ENCODE measurements around the gene AKNA.
A peak's percentile ranks its signal among the peaks of the same experiment; 100 is the strongest.

The AKNA gene, protein sequence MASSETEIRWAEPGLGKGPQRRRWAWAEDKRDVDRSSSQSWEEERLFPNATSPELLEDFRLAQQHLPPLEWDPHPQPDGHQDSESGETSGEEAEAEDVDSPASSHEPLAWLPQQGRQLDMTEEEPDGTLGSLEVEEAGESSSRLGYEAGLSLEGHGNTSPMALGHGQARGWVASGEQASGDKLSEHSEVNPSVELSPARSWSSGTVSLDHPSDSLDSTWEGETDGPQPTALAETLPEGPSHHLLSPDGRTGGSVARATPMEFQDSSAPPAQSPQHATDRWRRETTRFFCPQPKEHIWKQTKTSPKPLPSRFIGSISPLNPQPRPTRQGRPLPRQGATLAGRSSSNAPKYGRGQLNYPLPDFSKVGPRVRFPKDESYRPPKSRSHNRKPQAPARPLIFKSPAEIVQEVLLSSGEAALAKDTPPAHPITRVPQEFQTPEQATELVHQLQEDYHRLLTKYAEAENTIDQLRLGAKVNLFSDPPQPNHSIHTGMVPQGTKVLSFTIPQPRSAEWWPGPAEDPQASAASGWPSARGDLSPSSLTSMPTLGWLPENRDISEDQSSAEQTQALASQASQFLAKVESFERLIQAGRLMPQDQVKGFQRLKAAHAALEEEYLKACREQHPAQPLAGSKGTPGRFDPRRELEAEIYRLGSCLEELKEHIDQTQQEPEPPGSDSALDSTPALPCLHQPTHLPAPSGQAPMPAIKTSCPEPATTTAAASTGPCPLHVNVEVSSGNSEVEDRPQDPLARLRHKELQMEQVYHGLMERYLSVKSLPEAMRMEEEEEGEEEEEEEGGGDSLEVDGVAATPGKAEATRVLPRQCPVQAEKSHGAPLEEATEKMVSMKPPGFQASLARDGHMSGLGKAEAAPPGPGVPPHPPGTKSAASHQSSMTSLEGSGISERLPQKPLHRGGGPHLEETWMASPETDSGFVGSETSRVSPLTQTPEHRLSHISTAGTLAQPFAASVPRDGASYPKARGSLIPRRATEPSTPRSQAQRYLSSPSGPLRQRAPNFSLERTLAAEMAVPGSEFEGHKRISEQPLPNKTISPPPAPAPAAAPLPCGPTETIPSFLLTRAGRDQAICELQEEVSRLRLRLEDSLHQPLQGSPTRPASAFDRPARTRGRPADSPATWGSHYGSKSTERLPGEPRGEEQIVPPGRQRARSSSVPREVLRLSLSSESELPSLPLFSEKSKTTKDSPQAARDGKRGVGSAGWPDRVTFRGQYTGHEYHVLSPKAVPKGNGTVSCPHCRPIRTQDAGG (N-terminal part only)

DNA sequence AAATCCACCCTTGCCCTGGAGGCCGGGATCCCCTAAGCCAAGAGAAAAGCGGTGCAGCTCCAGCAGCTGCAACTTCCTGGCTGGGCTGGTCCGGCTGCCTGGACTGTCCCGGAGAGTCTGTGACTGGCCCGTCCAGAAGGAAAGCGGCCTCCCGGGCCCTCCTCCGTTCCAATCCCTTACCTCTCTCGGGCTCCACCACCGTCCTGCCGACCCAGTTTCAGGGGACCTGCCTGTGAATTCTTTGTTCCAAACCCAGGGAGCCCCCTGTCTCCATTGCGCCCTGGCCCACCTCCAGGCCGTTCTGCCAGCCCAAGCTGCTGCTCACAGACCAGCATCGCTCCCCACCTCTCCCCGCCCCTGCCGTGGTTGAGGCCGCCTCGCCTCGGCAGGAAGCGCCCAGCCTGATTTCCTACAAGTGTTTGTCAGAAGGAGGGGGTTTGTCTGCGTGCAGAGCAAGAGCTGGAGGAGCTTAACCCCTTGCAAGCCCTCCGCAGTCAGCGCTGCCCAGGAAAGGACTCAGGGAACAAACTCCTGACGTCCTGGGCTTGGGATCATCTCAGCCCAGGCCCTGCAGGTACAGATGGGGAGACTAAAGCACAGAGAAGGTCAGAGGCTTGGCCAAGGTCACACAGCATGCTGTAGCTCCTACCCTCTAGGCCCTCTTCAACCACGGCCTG is at the start of gene AKNA:
TSS of gene AKNA (minus strand) at position 303 of the 677 bp plus-strand sequence. CDS start 6,649 bp downstream, outside the sequence.
- DNase-seq = no peak

DNA sequence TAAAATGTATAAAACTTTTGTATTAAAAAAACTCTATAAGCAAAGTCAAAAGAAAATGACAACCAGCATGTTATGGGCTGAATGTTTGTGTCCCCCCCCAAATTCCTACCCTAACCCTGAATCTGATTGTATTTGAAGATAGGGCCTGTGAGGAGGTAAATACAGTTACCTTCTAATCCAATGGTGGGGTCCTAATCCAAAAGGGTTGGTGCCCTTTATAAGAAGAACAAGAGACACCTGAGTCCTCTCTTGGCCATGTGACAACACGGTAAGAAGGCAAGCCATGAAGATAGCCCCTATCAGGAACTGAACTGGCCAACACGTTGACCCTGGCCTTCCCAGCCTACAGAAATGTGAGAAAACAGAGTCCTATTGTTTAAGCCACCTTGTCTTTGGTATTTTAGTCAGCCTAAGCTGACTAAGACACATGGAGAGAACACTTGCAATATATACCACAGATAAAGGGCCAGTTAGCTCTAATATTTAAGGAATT is 49.7 kb upstream of the AKNA start:
- no peak for DNase-seq

DNA sequence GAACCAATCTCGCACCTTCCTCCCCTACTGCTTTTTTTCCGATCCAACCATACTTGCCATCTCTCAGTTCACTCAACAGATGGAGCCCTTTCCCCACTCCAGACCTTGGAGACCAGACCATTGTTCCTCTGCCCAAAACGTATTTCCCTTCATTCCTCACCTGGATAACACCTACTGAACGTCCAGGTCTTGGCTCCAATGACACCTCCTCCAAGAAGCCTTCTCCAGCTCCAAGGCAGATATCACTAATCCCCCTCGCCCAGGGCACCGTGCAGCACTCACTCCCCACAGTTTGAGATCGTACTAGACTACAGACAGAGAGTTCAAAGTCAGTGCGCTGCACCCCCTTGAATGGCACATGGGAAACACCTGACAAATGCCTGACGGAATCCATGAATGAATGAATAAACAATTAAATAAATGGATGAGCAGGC is 47.1 kb upstream of the AKNA start:
- DNase-seq = peak; percentile 6

DNA sequence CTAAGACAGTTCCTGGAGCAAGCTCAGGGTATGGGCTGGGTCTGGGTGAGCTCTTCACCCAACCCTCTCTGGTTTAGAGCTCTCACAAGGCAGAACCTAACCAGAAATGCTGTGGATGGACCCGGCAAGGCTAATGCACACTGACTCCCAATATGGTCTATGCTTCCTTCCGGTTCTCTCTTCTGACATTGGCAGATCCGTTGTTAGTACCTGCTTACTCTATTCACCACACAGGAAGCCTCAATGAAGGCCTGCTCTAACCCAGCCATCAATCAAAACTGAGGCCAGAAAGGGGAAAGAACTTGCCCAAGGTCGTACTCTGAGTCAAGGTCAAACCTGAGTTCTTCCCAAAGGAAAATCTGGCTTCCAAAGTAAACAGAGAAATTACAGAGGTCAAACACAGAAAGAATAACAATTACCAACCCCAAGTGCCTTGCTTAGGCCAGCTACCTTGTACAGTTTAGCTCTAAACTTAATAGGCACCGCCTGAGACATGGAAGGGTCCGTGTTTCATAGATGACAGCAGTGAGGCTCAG is 46.0 kb upstream of the AKNA start:
- DNase-seq = no peak

DNA sequence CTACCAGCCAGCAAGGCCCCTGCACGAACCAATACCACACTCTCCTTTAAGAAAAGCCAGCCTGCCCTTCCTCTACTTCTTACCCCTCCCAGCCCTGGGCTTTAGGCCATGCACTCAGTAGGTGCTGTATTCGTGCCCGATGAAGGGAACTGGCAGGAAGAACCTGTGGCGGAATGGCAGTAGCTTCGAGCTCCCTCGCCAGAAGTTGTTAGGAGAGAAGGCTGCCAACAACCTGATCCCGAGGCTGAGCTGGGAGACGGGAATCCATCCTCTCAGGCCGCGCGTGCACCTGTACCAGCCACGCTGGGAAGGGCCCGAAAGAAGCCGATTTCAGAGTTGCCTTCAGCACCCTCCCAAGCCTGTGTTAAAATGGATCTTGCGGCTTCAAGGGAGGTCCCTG is 45.3 kb upstream of the AKNA start:
- DNase-seq = no peak

DNA sequence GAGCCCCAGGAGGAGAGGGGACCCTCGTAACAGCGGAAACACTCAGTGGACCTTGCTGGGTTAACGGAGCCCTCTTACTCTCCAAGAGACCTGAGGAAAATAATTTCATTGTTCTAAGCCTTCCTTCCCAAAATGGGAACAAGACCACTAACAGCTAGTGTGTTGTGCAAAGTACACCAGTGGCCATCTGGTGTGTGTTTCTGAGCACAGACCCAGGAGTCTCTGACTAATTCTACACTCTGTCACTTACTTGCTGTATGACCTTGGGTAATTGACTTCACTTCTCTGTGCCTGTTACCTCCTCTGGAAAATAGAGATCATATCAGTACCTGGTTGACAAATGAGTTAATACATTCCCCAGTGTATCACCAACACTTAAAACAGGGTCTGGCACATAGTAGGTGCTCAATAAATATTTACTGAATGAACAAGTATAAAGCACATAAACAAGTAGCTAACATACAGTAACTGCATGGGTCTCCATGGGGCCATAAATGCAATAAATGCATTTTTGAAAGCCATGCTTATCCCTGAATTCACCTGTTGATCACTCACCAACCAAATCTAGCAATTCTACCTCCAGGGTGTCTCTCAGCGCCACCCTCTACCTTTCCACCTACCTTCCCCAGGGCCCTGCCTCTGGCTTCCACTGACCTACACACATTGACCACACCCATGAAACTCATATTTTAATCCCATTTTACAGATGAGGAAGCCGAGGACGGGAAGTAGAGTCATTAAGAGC is 44.7 kb upstream of the AKNA start:
- no peak for DNase-seq

DNA sequence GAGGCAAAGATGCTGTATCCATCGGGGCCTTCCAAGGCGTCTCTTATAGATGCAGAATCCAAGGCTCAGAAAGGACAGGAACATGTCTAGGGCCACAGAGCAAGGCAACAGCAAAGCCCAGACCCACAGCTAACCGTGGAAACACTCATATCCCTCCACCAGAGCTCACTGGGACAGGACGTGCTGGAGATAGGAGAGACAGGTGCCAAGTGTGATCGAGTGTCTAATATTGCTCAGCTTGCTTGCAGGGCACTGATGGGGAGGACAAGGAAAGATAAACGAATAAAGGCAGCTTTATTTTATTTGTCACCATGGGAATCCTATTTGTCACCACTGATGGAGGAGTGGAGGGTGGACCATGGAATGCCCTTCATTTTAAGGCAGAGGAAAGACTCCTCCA is 44.0 kb upstream of the AKNA start:
- DNase-seq = no peak

DNA sequence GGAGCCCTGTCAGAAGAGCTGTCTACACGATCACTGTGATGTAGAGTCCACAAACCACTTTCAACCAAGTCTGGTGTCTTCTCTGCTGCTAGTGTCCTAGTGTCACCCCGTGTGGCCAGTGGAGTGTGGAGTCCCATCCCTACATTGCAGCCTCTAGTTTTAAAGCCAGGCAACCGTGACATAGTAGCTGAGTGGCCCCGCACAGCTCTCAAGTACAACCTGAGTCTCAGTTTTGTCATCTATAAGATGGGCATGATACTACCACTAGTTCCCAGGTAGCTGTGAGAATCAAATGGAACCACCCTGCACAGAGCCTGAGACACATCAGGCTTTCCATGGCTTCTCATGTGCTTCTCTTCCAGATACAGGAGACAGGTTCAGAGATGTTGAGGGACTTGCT is 43.2 kb upstream of the AKNA start:
- no peak for DNase-seq

DNA sequence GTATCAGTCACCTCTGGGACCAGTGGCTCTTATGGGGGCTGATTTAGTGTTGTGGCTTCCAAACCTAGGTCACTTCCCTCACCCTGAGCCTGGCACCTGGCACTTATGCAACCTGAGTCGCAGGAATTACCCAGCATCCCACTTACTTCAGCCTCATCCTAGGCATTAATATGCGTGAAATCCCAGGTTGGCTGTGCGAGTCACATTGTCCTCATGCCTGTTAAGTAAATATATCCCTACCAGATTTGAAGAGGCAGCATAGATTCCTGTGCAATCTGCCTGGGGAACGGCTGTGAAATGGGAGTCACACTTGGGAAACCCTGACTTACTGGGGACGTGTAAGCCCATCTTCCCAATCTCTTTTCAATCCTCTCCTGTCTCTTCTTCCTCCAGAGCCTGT is 42.7 kb upstream of the AKNA start:
- peak; percentile 64 for DNase-seq

DNA sequence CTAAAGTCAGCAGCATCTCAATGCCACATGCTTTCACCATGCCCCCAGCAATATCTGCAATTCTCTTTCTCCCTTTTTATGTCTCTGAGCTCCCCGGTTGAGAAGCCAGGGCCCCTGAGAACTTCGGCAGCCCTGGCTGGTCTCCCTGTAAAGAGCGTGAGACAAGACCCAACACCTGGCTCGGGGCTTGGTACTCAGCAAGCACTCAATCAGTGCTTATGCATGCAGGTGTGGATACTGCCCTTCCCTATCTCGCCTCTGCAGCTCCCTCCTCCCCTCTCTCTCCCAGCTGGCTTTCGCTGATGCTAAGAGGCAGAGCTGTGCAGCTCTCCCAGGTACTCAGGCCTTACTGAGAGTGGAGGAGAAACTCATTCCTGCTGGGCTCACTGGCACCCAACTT is 41.7 kb upstream of the AKNA start:
- peak; percentile 39 for DNase-seq

DNA sequence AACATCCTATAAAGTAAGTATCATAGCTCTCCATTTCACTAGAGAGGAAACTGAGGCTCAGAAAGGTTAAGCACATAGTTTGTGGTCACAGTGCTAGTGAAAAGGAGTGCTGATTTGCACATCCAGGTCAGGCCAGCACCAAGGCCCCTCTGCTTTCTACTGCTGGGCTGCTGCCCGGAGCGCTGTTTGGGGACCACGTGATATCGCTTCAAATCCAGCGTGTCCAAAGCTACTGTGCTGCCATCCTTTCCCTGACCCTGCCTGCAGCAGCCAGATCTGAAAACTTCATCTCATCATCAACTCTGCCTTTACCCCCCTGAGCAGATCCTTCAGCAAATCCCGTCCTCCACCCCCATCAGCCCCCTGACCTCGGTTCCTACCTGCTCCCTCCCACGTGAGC is 40.7 kb upstream of the AKNA start:
- no peak for DNase-seq

DNA sequence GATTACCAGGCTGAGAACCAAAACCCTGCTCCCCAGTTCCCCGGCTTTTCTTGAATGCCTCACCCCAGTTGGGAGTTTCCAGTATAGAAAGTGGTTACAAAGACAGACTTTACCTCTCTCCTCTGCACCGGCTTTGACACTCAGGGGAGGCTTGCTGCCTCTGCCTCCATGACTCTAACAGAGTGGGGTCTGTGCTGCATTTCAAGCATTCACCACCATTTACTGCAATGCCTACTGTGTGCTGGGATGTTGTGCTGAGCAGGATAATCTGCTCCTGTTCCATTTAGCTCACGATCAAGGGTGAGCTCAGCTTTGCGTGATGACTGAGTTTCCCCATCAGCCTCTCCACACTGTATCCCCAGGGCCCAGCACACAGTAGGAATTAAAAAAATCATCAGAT is 39.9 kb upstream of the AKNA start:
- no peak for DNase-seq

DNA sequence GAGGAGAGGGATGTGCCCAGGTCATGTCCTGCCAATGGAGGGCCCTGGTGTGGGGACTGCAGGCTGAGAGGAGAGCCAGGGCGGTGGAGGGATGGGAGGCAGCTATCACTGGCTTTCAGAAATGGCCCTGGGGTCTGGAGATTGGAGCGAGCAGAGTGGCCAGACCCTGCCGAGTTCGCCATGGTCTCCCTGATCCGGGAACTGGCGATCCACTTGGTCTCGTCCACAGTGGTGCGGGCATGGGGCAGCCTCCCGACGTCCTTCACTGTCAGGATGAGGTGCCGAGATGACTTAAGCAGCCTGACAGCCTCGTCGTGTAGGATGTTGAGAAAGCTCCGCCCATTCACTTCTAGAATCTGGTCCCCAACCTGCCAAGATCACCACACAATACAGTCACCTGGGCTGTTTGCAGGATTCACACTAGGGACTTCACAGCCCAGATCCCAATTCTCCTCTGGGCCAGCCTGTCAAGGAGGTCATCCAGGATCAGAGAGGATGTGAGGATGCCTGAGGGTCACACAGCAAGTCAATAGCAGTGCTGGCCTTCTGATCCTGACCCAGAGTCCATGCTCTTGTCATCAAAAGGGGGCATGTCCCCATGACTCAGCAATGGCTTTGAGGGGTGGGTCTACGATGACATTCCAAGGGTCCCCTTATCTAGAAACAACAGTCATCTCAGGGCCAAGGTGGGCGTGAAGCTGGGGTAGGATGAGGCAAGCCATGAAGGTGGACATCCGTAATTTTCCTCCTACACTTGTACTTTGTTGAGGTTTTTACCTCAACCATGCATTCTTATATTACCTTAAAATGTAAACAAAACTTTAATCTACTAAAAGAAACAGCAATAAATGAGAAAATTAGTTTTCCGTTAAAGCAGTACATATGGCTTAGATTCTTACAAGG is 38.5 kb upstream of the AKNA start:
- DNase-seq = no peak

DNA sequence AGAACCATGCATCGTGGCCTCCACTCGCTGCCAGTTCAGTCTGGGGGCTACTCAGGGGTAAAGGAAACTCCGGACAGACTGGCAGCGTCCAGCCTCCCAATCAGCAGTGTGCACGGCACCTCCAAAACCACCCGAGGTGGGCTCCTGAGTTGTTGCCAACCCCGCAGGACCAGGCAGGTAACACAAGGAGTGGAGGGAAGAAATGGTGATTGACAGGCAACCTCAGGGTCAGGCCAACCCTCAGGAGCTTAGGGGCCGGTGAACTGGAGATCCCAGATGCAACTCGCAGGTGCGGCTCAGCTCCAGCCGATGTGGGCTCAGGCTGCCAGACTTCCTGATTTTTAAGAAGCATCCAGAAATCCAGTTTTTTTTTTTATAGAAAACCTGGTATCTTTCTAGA is 37.3 kb upstream of the AKNA start:
- no peak for DNase-seq

DNA sequence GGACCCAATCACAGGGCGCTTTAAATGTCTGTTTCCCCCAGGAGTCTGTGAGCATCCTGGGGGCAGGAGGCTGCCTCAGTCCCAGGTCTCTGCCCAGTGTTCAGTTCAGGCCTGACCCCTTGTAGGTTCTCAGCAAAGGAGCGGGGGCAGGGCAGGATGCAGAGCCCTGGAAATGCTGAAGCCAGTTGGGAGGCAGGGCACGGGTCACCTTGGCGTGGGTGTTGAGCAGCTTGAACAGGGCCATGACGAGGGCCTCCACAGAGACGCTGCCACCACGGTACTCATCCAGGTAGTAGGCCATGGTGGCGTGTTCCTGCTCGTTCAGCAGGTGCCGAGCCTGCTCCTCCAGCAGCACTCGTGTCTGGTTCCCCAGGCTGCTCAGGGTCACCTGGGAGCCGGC is 36.3 kb upstream of the AKNA start:
- no peak for DNase-seq

DNA sequence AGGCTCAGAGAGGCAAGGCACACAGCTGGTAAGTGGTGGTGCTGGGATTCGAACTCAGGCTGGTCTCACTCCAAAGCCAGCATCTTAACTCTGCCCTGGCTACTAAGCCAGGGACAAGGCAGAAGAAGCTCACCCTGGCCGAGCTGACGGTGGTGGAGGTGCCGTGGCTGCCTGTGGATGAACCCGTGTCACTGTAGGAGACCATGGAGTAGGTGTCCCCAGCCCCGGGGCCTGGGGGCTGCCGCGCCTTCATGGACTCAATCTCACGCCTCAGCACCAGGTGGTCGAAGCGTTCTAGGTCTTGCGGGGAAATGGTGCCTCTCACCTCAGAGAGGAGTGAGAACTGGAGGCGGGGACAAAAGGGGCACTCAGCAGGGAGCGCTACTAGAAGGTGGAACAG is 35.4 kb upstream of the AKNA start:
- DNase-seq = no peak

DNA sequence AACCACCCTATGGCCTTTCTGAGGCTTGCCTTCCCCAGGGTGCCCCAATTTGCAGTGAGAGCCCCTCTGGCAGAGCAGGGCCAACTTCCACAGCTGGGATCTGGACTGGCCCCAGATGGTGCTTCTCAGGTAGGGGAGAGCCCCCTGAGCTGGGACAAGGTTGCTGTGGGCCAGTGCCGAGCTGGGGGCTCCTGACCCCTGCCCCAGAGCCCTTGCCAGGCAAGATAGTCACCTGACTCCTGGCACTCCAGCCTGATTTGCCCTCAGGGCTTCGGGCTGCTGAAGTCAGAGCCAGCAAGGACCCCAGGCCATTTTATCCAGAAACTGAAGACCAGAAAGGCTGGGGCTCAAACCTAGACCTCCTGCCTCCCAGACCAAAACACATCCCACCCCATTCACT is 33.4 kb upstream of the AKNA start:
- no peak for DNase-seq

DNA sequence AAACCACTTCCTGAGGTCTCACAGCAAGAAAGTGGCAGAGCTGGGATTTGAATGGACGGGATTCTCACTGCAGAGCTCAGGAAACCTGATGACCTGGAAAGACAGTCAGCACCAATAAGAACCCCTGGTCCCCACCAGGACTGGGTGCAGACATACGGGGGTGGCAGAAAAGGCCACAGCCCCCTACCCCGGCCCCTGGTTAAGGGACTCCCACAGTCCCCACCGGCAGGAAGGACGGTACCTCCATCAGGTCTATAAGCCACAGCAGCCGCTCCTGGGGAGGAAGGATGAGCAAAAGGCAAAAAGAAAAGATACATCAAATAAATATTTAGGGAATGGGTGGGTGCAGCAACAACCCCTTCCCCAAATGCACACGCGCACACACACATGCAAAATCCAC is 32.0 kb upstream of the AKNA start:
- no peak for DNase-seq

DNA sequence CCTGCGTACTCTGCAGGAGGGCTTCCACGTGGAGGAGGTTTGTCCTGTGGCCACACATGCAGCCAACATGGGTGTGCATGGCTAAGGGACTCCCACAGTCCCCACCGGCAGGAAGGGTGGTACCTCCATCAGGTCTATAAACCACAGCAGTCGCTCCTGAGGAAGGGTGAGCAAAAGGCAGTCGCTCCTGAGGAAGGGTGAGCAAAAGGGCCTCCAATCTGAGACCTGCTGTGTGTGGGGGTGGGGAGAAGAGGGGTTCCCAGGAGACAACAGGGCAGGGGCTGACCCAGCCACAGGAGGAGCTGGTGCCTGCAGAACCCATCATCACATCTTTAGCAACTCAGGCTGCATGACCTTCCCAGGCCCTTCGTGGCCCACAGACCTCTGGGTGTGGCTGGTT is 30.3 kb upstream of the AKNA start:
- no peak for DNase-seq

DNA sequence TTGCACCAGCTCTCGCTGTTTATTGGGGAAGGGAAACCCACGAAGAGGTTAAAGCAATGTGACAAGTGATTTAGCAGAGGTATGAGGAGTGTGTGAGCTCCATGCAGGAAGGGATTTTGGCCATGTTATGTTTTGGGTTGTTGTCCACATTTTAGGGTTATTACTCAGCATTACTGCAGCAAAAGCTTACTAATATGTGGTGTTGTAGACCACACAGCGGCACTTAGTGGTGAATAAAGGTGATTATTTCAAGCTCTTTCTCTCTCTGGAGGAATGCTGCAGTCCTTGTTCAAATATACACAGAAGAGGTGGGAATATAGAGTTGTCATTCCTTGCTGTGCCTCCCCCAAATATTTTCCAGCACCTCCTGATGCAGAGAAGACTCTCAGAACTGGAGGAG is 29.7 kb upstream of the AKNA start:
- DNase-seq = no peak

Measured in NCI-H2029 treated with DMSO at 0.1 percent for 48 hours (cell line).